ENCODE results near the gene MBL2. TPM values are rescaled to one million over a fixed set of nuclear protein-coding genes. Genes with fewer than 3 reads are reported as not detected.

The MBL2 gene
- total and polyA plus RNA-seq, 4 donors = 36.2 to 222 (median 105) TPM

- TF ChIP-seq NR2F2 (IDR thresholded peaks at IDR 0.05) (no peak), RAD21 (IDR thresholded peaks at IDR 0.05) (peak; percentile 58 to 73), CTCF (IDR thresholded peaks at IDR 0.05; ENCODE audit: low read depth, low read length, missing input control) (peak; percentile 32), RXRA (IDR thresholded peaks at IDR 0.05) (no peak)
- Histone ChIP-seq H3K9me3 (ENCODE audit: control insufficient read depth in 4 of 4, low read length in 3 of 4) (no peaks in the 10 kb centered on the region), H3K4me3 (ENCODE audit: low read depth in 1 of 3, low read length in 3 of 3) (no peak overlapping the region), H3K9ac (ENCODE audit: low read depth in 1 of 2, low read length in 2 of 2) (no peak overlapping the region), H3K4me1 (ENCODE audit: control insufficient read depth in 4 of 4, insufficient read depth in 4 of 4, low read length in 3 of 4) (no peaks in the 10 kb centered on the region), H3K36me3 (ENCODE audit: control insufficient read depth in 4 of 4, insufficient read depth in 3 of 4, low read depth in 1 of 4, low read length in 3 of 4) (no peaks in the 10 kb centered on the region), H3K27ac (ENCODE audit: low read depth in 1 of 2, low read length in 2 of 2) (no peak overlapping the region), H3K27me3 (ENCODE audit: control insufficient read depth in 4 of 4, insufficient read depth in 4 of 4, low read length in 3 of 4) (no peaks in the 10 kb centered on the region)
- 38% methylated on average over 3 of the region's 3 CpGs for WGBS
- DNase-seq (ENCODE audit: low spot score) = no peak
Observed at GRCh38 chr10:52818019-52818418, 45.4 kb upstream of the MBL2 start.

DNA sequence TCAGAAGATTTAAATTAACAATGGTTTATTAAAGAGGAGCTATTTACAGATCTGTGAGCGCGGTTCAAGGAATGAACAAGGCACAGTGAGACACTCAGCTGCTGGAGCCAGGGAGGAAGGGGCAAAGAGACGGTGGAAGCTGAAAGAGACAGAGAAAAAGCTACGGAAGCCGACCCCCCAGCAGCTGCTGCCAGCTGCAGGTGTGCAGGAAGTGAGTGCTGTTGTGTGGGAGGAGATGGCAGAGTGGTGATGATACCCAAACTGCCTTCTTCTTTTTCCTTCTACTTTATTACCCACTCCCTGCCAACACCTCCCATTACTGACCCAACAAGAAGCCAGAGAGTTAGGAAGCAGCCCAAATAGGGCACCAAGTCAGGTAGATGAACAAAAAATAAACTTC, 41.9 kb upstream of the MBL2 start:
- Histone ChIP-seq H3K4me3 (ENCODE audit: low read depth in 1 of 3, low read length in 3 of 3) (no peak overlapping the region), H3K4me1 (ENCODE audit: control insufficient read depth in 4 of 4, insufficient read depth in 4 of 4, low read length in 3 of 4) (no peaks in the 10 kb centered on the region), H3K9ac (ENCODE audit: low read depth in 1 of 2, low read length in 2 of 2) (no peak overlapping the region), H3K36me3 (ENCODE audit: control insufficient read depth in 4 of 4, insufficient read depth in 3 of 4, low read depth in 1 of 4, low read length in 3 of 4) (no peaks in the 10 kb centered on the region), H3K27ac (ENCODE audit: low read depth in 1 of 2, low read length in 2 of 2) (no peak overlapping the region), H3K9me3 (ENCODE audit: control insufficient read depth in 4 of 4, low read length in 3 of 4) (no peaks in the 10 kb centered on the region), H3K27me3 (ENCODE audit: control insufficient read depth in 4 of 4, insufficient read depth in 4 of 4, low read length in 3 of 4) (no peaks in the 10 kb centered on the region)
- TF ChIP-seq NR2F2 (IDR thresholded peaks at IDR 0.05) (no peak), EGR1 (IDR thresholded peaks at IDR 0.05; ENCODE audit: low read depth in 2 of 2) (no peak), ATF3 (IDR thresholded peaks at IDR 0.05) (no peak), SP1 (IDR thresholded peaks at IDR 0.05) (no peak), HNF4G (IDR thresholded peaks at IDR 0.05) (no peak), FOXA2 (IDR thresholded peaks at IDR 0.05) (no peak), MAX (IDR thresholded peaks at IDR 0.05) (no peak), TAF1 (conservative IDR thresholded peaks at IDR 0.05) (no peak), RXRA (IDR thresholded peaks at IDR 0.05) (no peak), JUND (IDR thresholded peaks at IDR 0.05) (no peak), RAD21 (IDR thresholded peaks at IDR 0.05) (no peak), YY1 (IDR thresholded peaks at IDR 0.05) (no peak)
- TF ChIP-seq, protein P1, sequence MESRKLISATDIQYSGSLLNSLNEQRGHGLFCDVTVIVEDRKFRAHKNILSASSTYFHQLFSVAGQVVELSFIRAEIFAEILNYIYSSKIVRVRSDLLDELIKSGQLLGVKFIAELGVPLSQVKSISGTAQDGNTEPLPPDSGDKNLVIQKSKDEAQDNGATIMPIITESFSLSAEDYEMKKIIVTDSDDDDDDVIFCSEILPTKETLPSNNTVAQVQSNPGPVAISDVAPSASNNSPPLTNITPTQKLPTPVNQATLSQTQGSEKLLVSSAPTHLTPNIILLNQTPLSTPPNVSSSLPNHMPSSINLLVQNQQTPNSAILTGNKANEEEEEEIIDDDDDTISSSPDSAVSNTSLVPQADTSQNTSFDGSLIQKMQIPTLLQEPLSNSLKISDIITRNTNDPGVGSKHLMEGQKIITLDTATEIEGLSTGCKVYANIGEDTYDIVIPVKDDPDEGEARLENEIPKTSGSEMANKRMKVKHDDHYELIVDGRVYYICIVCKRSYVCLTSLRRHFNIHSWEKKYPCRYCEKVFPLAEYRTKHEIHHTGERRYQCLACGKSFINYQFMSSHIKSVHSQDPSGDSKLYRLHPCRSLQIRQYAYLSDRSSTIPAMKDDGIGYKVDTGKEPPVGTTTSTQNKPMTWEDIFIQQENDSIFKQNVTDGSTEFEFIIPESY (IDR thresholded peaks at IDR 0.05) = no peak
- TF ChIP-seq, protein P2, sequence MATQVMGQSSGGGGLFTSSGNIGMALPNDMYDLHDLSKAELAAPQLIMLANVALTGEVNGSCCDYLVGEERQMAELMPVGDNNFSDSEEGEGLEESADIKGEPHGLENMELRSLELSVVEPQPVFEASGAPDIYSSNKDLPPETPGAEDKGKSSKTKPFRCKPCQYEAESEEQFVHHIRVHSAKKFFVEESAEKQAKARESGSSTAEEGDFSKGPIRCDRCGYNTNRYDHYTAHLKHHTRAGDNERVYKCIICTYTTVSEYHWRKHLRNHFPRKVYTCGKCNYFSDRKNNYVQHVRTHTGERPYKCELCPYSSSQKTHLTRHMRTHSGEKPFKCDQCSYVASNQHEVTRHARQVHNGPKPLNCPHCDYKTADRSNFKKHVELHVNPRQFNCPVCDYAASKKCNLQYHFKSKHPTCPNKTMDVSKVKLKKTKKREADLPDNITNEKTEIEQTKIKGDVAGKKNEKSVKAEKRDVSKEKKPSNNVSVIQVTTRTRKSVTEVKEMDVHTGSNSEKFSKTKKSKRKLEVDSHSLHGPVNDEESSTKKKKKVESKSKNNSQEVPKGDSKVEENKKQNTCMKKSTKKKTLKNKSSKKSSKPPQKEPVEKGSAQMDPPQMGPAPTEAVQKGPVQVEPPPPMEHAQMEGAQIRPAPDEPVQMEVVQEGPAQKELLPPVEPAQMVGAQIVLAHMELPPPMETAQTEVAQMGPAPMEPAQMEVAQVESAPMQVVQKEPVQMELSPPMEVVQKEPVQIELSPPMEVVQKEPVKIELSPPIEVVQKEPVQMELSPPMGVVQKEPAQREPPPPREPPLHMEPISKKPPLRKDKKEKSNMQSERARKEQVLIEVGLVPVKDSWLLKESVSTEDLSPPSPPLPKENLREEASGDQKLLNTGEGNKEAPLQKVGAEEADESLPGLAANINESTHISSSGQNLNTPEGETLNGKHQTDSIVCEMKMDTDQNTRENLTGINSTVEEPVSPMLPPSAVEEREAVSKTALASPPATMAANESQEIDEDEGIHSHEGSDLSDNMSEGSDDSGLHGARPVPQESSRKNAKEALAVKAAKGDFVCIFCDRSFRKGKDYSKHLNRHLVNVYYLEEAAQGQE (IDR thresholded peaks at IDR 0.05) = no peak
- no peak for DNase-seq (ENCODE audit: low spot score)
- WGBS = 78% methylated on average over 5 of the region's 5 CpGs
